Panc1 (cell line): ENCODE measurements around the gene PSMD1. TPM values are rescaled to one million over a fixed set of nuclear protein-coding genes. Genes with fewer than 3 reads are reported as not detected.
"Not testable (repeated sequence)": the region's sequence is repeated elsewhere in the genome, so short reads cannot be mapped to it uniquely, and the experiment has no call there.

Experiments used
- ATAC-seq: fragments of 200-7000 bp; cut with Tn5 transposase; 2 replicates; pipeline ENCODE4 v1.9.1; 2020; ENCODE audit warnings: mild to moderate bottlenecking, moderate library complexity
- BruUV-seq: library from RNA; stranded (reverse); fragments of 400-500 nt; replicated peaks from 2 replicates; lab custom pipeline; 2021; lab: Mats Ljungman, UMichigan
- CTCF ChIA-PET: fragments of 300-600 bp; sonication (Branson Sonifier 250); formaldehyde crosslinking; loops from one replicate; lab custom pipeline; 2022; ENCODE audit warnings: antibody characterized with exemption; lab: Charles Lee
- POLR2A ChIA-PET: fragments of 300-600 bp; sonication (Branson Sonifier 250); formaldehyde crosslinking; loops from one replicate; lab custom pipeline; 2022; ENCODE audit warnings: antibody characterized with exemption; lab: Charles Lee
- DNase-seq: peaks from one replicate; pipeline ENCODE4 v3.0.0-alpha.2; 2010; ENCODE audit warnings: low read depth, low spot score
- H3K27ac ChIP-seq: 2 replicates; pipeline ENCODE4 v1.5.1; 2011; ENCODE audit warnings: mild to moderate bottlenecking, low read length, inconsistent platforms
- H3K27me3 ChIP-seq: fragments of 200-500 bp; sonication (Bioruptor generic); 2 replicates; pipeline ENCODE4 v1.6.0; 2014; ENCODE audit warnings: low read length, inconsistent platforms; ENCODE audit not compliant: control insufficient read depth, insufficient read depth
- H3K36me3 ChIP-seq: fragments of 200-500 bp; sonication (Bioruptor generic); 2 replicates; pipeline ENCODE4 v1.5.1; 2014; ENCODE audit warnings: inconsistent platforms, mild to moderate bottlenecking, low read length, moderate library complexity; ENCODE audit not compliant: control insufficient read depth, insufficient read depth
- H3K4me1 ChIP-seq: 2 replicates; pipeline ENCODE4 v1.5.1; 2011; ENCODE audit warnings: inconsistent platforms, mild to moderate bottlenecking, low read length, moderate library complexity; ENCODE audit not compliant: control insufficient read depth, insufficient read depth
- H3K4me3 ChIP-seq, 2 experiments: 2 replicates each; pipeline ENCODE4 v1.5.1; 2011 to 2012; ENCODE audit warnings: low read depth in 2 of 2, low read length in 2 of 2, mild to moderate bottlenecking in 2 of 2, inconsistent platforms in 1 of 2, moderate library complexity in 1 of 2
- H3K9me3 ChIP-seq: fragments of 200-500 bp; sonication (Bioruptor generic); 2 replicates; pipeline ENCODE4 v1.5.1; 2014; ENCODE audit warnings: low read depth, mild to moderate bottlenecking, inconsistent platforms, low read length, moderate library complexity; ENCODE audit not compliant: control insufficient read depth, insufficient read depth
- CTCF ChIP-seq: fragments of 450-650 bp; IDR thresholded peaks from 2 replicates; pipeline ENCODE4 v1.5.1; 2017; ENCODE audit warnings: mild to moderate bottlenecking
- POLR2AphosphoS5 ChIP-seq: IDR thresholded peaks from 2 replicates; pipeline ENCODE4 v1.6.1; 2012; ENCODE audit warnings: mild to moderate bottlenecking, low read depth, low read length, moderate library complexity
- REST ChIP-seq, 2 experiments: IDR thresholded peaks; 2 replicates each; pipeline ENCODE4 v1.6.1; 2011 to 2012; ENCODE audit warnings: low read depth in 2 of 2, control low read depth in 1 of 2, low read length in 1 of 2, mild to moderate bottlenecking in 1 of 2, moderate library complexity in 1 of 2; ENCODE audit not compliant: insufficient read depth in 1 of 2
- SIN3A ChIP-seq: IDR thresholded peaks from 2 replicates; pipeline ENCODE4 v1.6.1; 2012; ENCODE audit warnings: low read depth, mild to moderate bottlenecking, low read length, moderate library complexity, borderline replicate concordance; ENCODE audit not compliant: insufficient read depth
- TCF7L2 ChIP-seq: IDR thresholded peaks from 2 replicates; pipeline ENCODE4 v1.6.1; 2011; ENCODE audit warnings: mild to moderate bottlenecking, low read depth, low read length, inconsistent platforms
- in situ Hi-C: cut with HindIII; loops from 2 replicates; pipeline ENCODE4 v1.10.0; 2016; ENCODE audit warnings: low sequenced_read_pairs, low pct_unique_long_range_greater_than_20kb
- intact Hi-C: fragments of 100-400 bp; cut with micrococcal nuclease; formaldehyde crosslinking; loops from one replicate; pipeline ENCODE4 v1.10.0; 2022; ENCODE audit not compliant: unreplicated experiment
- total RNA-seq: library from RNA; stranded (reverse); gene quantifications from one replicate; pipeline ENCODE4 v1.2.1, GENCODE V29; 2021; ENCODE audit not compliant: unreplicated experiment

The PSMD1 gene
- total RNA-seq, 1 experiment from 2014 or later, result 146 TPM

GRCh38 chr2:231138699-231139098 is 82.0 kb downstream of the PSMD1 start:
- POLR2A ChIA-PET, result no interaction called here

GRCh38 chr2:231139796-231140195 is 83.1 kb downstream of the PSMD1 start:
- ChIA-PET POLR2A (no interaction called here), CTCF (no interaction called here)
- in situ Hi-C loops, result loop anchor here (10.0 kb wide), 1 partner anchor 45 kb away; no protein-coding TSS in a partner anchor
- Histone ChIP-seq H3K4me1 (no peaks in the 10 kb centered on the region; the same call in none of the 2 replicates), H3K27me3 (no peaks in the 10 kb centered on the region), H3K27ac (no peak overlapping the region), H3K9me3 (no peaks in the 10 kb centered on the region), H3K4me3 (no peak overlapping the region), H3K36me3 (no peaks in the 10 kb centered on the region)
- no TSS peak for BruUV-seq
- intact Hi-C loops, result no loop called here
- TF ChIP-seq CTCF, result no peak
- TF ChIP-seq TCF7L2, result no peak
- no peak for TF ChIP-seq REST (IDR thresholded peaks at IDR 0.05; ENCODE audit: insufficient read depth in 1 of 2, low read depth in 2 of 2, low read length in 1 of 2)
- no peak for TF ChIP-seq POLR2AphosphoS5
- TF ChIP-seq SIN3A, result no peak
- ATAC-seq, result no peak
- DNase-seq, result no peak

More at GRCh38 chr2:231138699-231139098, 82.0 kb downstream of the PSMD1 start:
- Histone ChIP-seq H3K27ac (no peak overlapping the region), H3K4me3 (no peak overlapping the region), H3K27me3 (no peaks in the 10 kb centered on the region), H3K4me1 (no peaks in the 10 kb centered on the region; the same call in none of the 2 replicates), H3K9me3 (no peaks in the 10 kb centered on the region), H3K36me3 (no peaks in the 10 kb centered on the region)
- intact Hi-C loops (no loop called here), in situ Hi-C loops (no loop called here)
- ATAC-seq (no peak), DNase-seq (no peak)
- CTCF ChIA-PET, result no interaction called here
- no TSS peak for BruUV-seq
- TF ChIP-seq TCF7L2 (no peak), REST (IDR thresholded peaks at IDR 0.05; ENCODE audit: insufficient read depth in 1 of 2, low read depth in 2 of 2, low read length in 1 of 2) (no peak), CTCF (no peak), SIN3A (no peak), POLR2AphosphoS5 (no peak)

- BruUV-seq, H3K27ac ChIP-seq, CTCF ChIA-PET, H3K4me1 ChIP-seq, H3K27me3 ChIP-seq, H3K36me3 ChIP-seq, POLR2A ChIA-PET, DNase-seq, ATAC-seq, intact Hi-C loops, H3K9me3 ChIP-seq, H3K4me3 ChIP-seq: not testable (repeated sequence)
- in situ Hi-C loops, result loop anchor here (10.0 kb wide), 1 partner anchor 46 kb away; no protein-coding TSS in a partner anchor
Measured at GRCh38 chr2:231140808-231141207, 84.1 kb downstream of the PSMD1 start.
